T-cell (primary cell): ENCODE measurements around the gene SUSD3. TPM values are rescaled to one million over a fixed set of nuclear protein-coding genes. Genes with fewer than 3 reads are reported as not detected.

Experiments
- ATAC-seq, 4 experiments: fragments of 200-7000 bp in 3 of 4; fragments of 150-1000 bp in 1 of 4; cut with Tn5 transposase; replicated peaks in 1 of 4; 1 replicate in 3 of 4; 2 replicates in 1 of 4; pipeline ENCODE4 v1.10.0; 2021; ENCODE audit warnings: moderate library complexity in 3 of 4, mild to moderate bottlenecking in 2 of 4, moderate number of reproducible peaks in 1 of 4
- CTCF ChIA-PET, 2 donors: fragments of 300-600 bp; sonication (Branson Sonifier 250); formaldehyde crosslinking; loops; one replicate each; lab custom pipeline; 2022; ENCODE audit warnings: antibody characterized with exemption in 2 of 2; lab: Charles Lee
- POLR2A ChIA-PET, 2 donors: fragments of 300-600 bp; sonication (Branson Sonifier 250); formaldehyde crosslinking; loops; one replicate each; lab custom pipeline; 2022; ENCODE audit warnings: antibody characterized with exemption in 2 of 2; lab: Charles Lee
- DNase-seq, 35 experiments: peaks; one replicate each; pipeline versions ENCODE4 v3.0.0 to v3.0.0-alpha.2; 2013 to 2023
- H3K27ac ChIP-seq: one replicate; pipeline ENCODE4 v1.5.1; 2013; ENCODE audit warnings: low read length
- H3K27me3 ChIP-seq, 2 experiments: replicated peaks in 1 of 2; 1 replicate in 1 of 2; 2 replicates in 1 of 2; pipeline versions ENCODE4 v1.6.1 to v1.7.0; 2013; ENCODE audit warnings: low read length in 1 of 2, mixed read lengths in 1 of 2; ENCODE audit not compliant: control insufficient read depth in 2 of 2, insufficient read depth in 2 of 2; ENCODE audit errors: extremely low read depth in 1 of 2
- H3K36me3 ChIP-seq, 2 donors: 1 replicate in 1 of 2; 2 replicates in 1 of 2; pipeline versions ENCODE4 v1.6.1 to v1.7.0; 2013; ENCODE audit warnings: low read length in 1 of 2; ENCODE audit not compliant: control insufficient read depth in 2 of 2, insufficient read depth in 1 of 2; ENCODE audit errors: extremely low read depth in 1 of 2
- H3K4me1 ChIP-seq, 2 experiments: 1 replicate in 1 of 2; 2 replicates in 1 of 2; pipeline versions ENCODE4 v1.6.1 to v1.7.0; 2013; ENCODE audit warnings: low read length in 2 of 2, mixed read lengths in 1 of 2; ENCODE audit not compliant: insufficient read depth in 2 of 2, control insufficient read depth in 1 of 2; ENCODE audit errors: extremely low read depth in 1 of 2
- H3K4me3 ChIP-seq, 2 donors: 1 replicate in 1 of 2; 2 replicates in 1 of 2; pipeline versions ENCODE4 v1.5.1 to v1.7.0; 2013; ENCODE audit warnings: mild to moderate bottlenecking in 2 of 2, low read length in 1 of 2, moderate library complexity in 1 of 2; ENCODE audit not compliant: control insufficient read depth in 1 of 2; ENCODE audit errors: extremely low read depth in 1 of 2
- H3K9me3 ChIP-seq: 2 replicates; pipeline ENCODE4 v1.7.0; 2013
- H3K27ac Mint-ChIP-seq, 2 donors: one replicate each; pipeline ENCODE4 v1.8.0; 2020 to 2021; ENCODE audit warnings: mild to moderate bottlenecking in 2 of 2, mixed read lengths in 2 of 2
- H3K27me3 Mint-ChIP-seq, 2 donors: one replicate each; pipeline ENCODE4 v1.8.0; 2021 to 2022; ENCODE audit warnings: mixed read lengths in 2 of 2
- H3K36me3 Mint-ChIP-seq: one replicate; pipeline ENCODE4 v1.8.0; 2021; ENCODE audit warnings: mixed read lengths
- H3K4me1 Mint-ChIP-seq, 3 donors: one replicate each; pipeline ENCODE4 v1.8.0; 2020 to 2022; ENCODE audit warnings: mixed read lengths in 3 of 3, mild to moderate bottlenecking in 1 of 3
- H3K4me3 Mint-ChIP-seq, 3 donors: one replicate each; pipeline ENCODE4 v1.8.0; 2020 to 2022; ENCODE audit warnings: mild to moderate bottlenecking in 3 of 3, mixed read lengths in 3 of 3, moderate library complexity in 3 of 3
- H3K9me3 Mint-ChIP-seq, 3 donors: one replicate each; pipeline ENCODE4 v1.8.0; 2020 to 2022; ENCODE audit warnings: mixed read lengths in 3 of 3
- WGBS: methylation state at CpG from one replicate; pipeline ENCODE4 v1.1.5; 2013; ENCODE audit warnings: missing lambda C conversion rate; ENCODE audit not compliant: insufficient coverage; 5-methylcytosine and 5-hydroxymethylcytosine counted together
- total RNA-seq, 35 experiments: library from RNA in 6 of 35; stranded (reverse) in 6 of 35; fragments of 120-200 nt in 1 of 35; gene quantifications; one replicate each; pipeline versions ENCODE4 v1.2.1 to v1.2.4 and lab custom pipeline; 2013 to 2026

SUSD3 gene
- total RNA-seq, 5 donors from 2014 or later (not counting 1 experiment from before 2014, with no cell fraction given): 39.6 to 79.2 (median 71.2) TPM

- Histone ChIP-seq H3K4me1 (peaks cover 14 to 70% of the 10 kb centered on the region in 2 experiments), H3K27ac (no peak overlapping the region), H3K9me3 (no peaks in the 10 kb centered on the region), H3K36me3 (peaks cover 9 to 40% of the 10 kb centered on the region in 2 donors), H3K4me3 (no peak overlapping the region), H3K27me3 (no peaks in the 10 kb centered on the region)
- DNase-seq (no peak), ATAC-seq (no peak)
- H3K9me3 Mint-ChIP-seq: no peaks in the 10 kb centered on the region
- H3K27ac Mint-ChIP-seq: peak overlapping the region; percentile 74 to 81
- no peak overlapping the region for H3K4me3 Mint-ChIP-seq
- WGBS: 100% methylated on average over 2 of the region's 4 CpGs
- H3K27me3 Mint-ChIP-seq: no peaks in the 10 kb centered on the region
- POLR2A ChIA-PET: no interaction called here
- H3K36me3 Mint-ChIP-seq: peaks cover 53% of the 10 kb centered on the region
- peaks cover 87 to 95% (median 90%) of the 10 kb centered on the region in 3 donors for H3K4me1 Mint-ChIP-seq
- CTCF ChIA-PET: interaction anchor here in 1 of 2 donors (0.6 kb wide), 1 partner anchor 64 kb away, joined by 3 read pairs; no protein-coding TSS in a partner anchor
Observed at GRCh38 chr9:93068956-93069355, 10.5 kb downstream of the SUSD3 start.

- DNase-seq (peak in 4 of 35 experiments; percentile 31 to 51 (median 45)), ATAC-seq (peak in 1 of 4 experiments; percentile 55)
- H3K4me1 Mint-ChIP-seq: peaks cover 74 to 89% (median 78%) of the 10 kb centered on the region in 3 donors
- H3K27ac ChIP-seq: no peak overlapping the region
- H3K27me3 ChIP-seq: no peaks in the 10 kb centered on the region
- POLR2A ChIA-PET: no interaction called here
- WGBS: 97% methylated on average over 6 of the region's 7 CpGs
- H3K36me3 ChIP-seq: peaks cover 4 to 40% of the 10 kb centered on the region in 2 donors
- H3K4me1 ChIP-seq: peaks cover 0 to 54% of the 10 kb centered on the region in 2 experiments
- CTCF ChIA-PET: no interaction called here
- peaks cover 39% of the 10 kb centered on the region for H3K36me3 Mint-ChIP-seq
- no peak overlapping the region for H3K4me3 ChIP-seq
- H3K27me3 Mint-ChIP-seq: no peaks in the 10 kb centered on the region
- peak overlapping the region; percentile 86 to 93 for H3K27ac Mint-ChIP-seq
- no peaks in the 10 kb centered on the region for H3K9me3 Mint-ChIP-seq
- H3K9me3 ChIP-seq: no peaks in the 10 kb centered on the region
- peak overlapping the region in 1 of 3 donors; percentile 15 for H3K4me3 Mint-ChIP-seq
Observed at GRCh38 chr9:93071464-93071863, 13.0 kb downstream of the SUSD3 start.

DNA sequence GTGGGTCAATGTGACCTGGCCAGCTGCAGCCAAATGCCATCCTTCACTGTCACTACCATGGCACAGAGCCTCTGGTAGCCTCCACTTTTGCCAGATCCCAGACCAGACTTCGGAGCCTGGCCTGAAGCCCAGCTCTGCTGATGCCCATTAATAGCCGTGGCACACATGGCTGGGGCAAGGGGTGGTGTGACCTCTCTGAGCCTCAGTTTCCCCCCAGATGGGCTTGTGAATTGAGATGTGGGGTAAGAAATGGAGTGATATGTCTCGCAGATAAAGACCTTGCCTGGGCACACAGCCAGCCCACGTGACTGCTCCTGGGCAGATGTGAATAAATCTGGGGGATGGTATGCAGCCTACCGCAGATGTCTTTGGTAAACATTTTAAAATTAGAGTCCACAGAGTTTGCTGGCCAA is 13.9 kb downstream of the SUSD3 start:
- H3K4me3 Mint-ChIP-seq: peak overlapping the region in 2 of 3 donors; percentile 46 to 83

GRCh38 chr9:93076101-93076791 is 17.7 kb downstream of the SUSD3 start:
- Histone ChIP-seq H3K9me3 (no peaks in the 10 kb centered on the region), H3K27ac (no peak overlapping the region), H3K36me3 (peaks cover 29 to 57% of the 10 kb centered on the region in 2 donors), H3K4me1 (peaks cover 0 to 40% of the 10 kb centered on the region in 2 experiments), H3K27me3 (no peaks in the 10 kb centered on the region), H3K4me3 (no peak overlapping the region)
- WGBS: 100% methylated on average over 5 of the region's 12 CpGs
- no peaks in the 10 kb centered on the region for H3K9me3 Mint-ChIP-seq
- CTCF ChIA-PET: interaction anchor here in 1 of 2 donors (0.6 kb wide), 1 partner anchor 776 kb away, joined by 5 read pairs; no protein-coding TSS in a partner anchor
- no peaks in the 10 kb centered on the region for H3K27me3 Mint-ChIP-seq
- POLR2A ChIA-PET: interaction anchor here in 1 of 2 donors (0.6 kb wide), 1 partner anchor 21 kb away, joined by 3 read pairs; no protein-coding TSS in a partner anchor
- DNase-seq (no peak), ATAC-seq (no peak)
- H3K36me3 Mint-ChIP-seq: peaks cover 37% of the 10 kb centered on the region
- H3K4me1 Mint-ChIP-seq: peaks cover 35 to 65% (median 60%) of the 10 kb centered on the region in 3 donors
- H3K4me3 Mint-ChIP-seq: no peak overlapping the region
- peak overlapping the region; percentile 44 to 72 for H3K27ac Mint-ChIP-seq

More for the DNA sequence above, 13.9 kb downstream of the SUSD3 start:
- Histone ChIP-seq H3K4me1 (peaks cover 0 to 47% of the 10 kb centered on the region in 2 experiments), H3K9me3 (no peaks in the 10 kb centered on the region), H3K36me3 (peaks cover 2 to 45% of the 10 kb centered on the region in 2 donors), H3K27me3 (no peaks in the 10 kb centered on the region), H3K27ac (no peak overlapping the region), H3K4me3 (no peak overlapping the region)
- H3K27me3 Mint-ChIP-seq: no peaks in the 10 kb centered on the region
- no peaks in the 10 kb centered on the region for H3K9me3 Mint-ChIP-seq
- peaks cover 37% of the 10 kb centered on the region for H3K36me3 Mint-ChIP-seq
- ChIA-PET POLR2A (interaction anchor here in 1 of 2 donors (0.6 kb wide), 1 partner anchor 27 kb away, joined by 7 read pairs; no protein-coding TSS in a partner anchor), CTCF (no interaction called here)
- 60% methylated on average over 5 of the region's 5 CpGs for WGBS
- peak in 2 of 4 experiments; percentile 43 to 89 for ATAC-seq
- peaks cover 65 to 88% (median 80%) of the 10 kb centered on the region in 3 donors for H3K4me1 Mint-ChIP-seq
- DNase-seq: peak in 6 of 35 experiments; percentile 44 to 69 (median 58)
- H3K27ac Mint-ChIP-seq: peak overlapping the region; percentile 66 to 93

DNA sequence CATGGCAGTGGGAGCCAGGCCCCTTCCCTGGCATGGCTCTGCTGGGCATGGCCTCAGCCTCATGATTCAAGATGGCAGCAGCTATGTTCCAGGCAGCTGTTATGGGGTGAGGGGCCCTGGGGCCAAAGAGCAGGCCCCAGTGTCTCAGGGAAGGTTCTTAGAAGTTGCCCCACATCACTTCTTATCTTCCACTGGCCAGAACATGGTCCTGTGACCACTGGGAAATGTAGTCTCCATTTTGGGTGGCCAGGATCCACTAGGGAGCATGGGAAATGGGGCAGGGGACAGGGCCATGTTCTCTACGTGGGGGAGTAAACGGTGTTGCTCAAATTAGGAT is 18.3 kb downstream of the SUSD3 start:
- H3K27ac Mint-ChIP-seq: peak overlapping the region; percentile 59 to 72
- H3K27me3 Mint-ChIP-seq: no peaks in the 10 kb centered on the region
- no peak overlapping the region for H3K4me3 Mint-ChIP-seq
- no peak for DNase-seq
- ChIA-PET CTCF (no interaction called here), POLR2A (interaction anchor here in 1 of 2 donors (0.6 kb wide), 1 partner anchor 20 kb away, joined by 3 read pairs; no protein-coding TSS in a partner anchor)
- Histone ChIP-seq H3K27me3 (no peaks in the 10 kb centered on the region), H3K36me3 (peaks cover 31 to 57% of the 10 kb centered on the region in 2 donors), H3K4me1 (peaks cover 0 to 41% of the 10 kb centered on the region in 2 experiments), H3K27ac (no peak overlapping the region), H3K4me3 (no peak overlapping the region), H3K9me3 (no peaks in the 10 kb centered on the region)
- H3K9me3 Mint-ChIP-seq: no peaks in the 10 kb centered on the region
- H3K4me1 Mint-ChIP-seq: peaks cover 34 to 65% (median 61%) of the 10 kb centered on the region in 3 donors
- 92% methylated on average over 2 of the region's 2 CpGs for WGBS
- peaks cover 37% of the 10 kb centered on the region for H3K36me3 Mint-ChIP-seq
- ATAC-seq: no peak

DNA sequence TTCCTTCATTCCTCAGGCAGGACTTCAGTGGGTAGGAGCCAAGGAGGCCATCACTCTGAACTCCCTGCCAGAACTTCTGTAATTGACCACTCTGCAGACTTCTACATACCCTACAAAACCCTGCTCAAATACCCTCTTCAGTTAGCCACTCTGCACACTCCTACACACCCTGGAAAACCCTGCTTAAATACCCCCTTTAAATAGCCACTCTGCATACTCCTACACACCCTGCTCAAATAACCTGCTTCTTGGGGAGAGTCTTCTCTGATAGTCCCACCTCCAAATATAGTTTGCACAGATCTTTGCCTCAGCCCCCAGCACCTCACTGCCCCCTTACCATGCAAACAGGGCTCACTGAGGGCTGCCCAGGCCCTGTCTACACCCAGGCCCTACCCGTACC is 18.9 kb downstream of the SUSD3 start:
- Histone ChIP-seq H3K36me3 (peaks cover 31 to 55% of the 10 kb centered on the region in 2 donors), H3K27me3 (no peaks in the 10 kb centered on the region), H3K9me3 (no peaks in the 10 kb centered on the region), H3K4me3 (no peak overlapping the region), H3K27ac (no peak overlapping the region), H3K4me1 (peaks cover 0 to 36% of the 10 kb centered on the region in 2 experiments)
- no peaks in the 10 kb centered on the region for H3K27me3 Mint-ChIP-seq
- peaks cover 34 to 63% (median 61%) of the 10 kb centered on the region in 3 donors for H3K4me1 Mint-ChIP-seq
- peak overlapping the region in 1 of 3 donors; percentile 18 for H3K4me3 Mint-ChIP-seq
- DNase-seq: no peak
- 100% methylated on average over 1 of the region's 1 CpG for WGBS
- ATAC-seq: no peak
- ChIA-PET CTCF (no interaction called here), POLR2A (no interaction called here)
- H3K36me3 Mint-ChIP-seq: peaks cover 40% of the 10 kb centered on the region
- H3K27ac Mint-ChIP-seq: peak overlapping the region; percentile 59 to 72
- H3K9me3 Mint-ChIP-seq: no peaks in the 10 kb centered on the region
